Fibroblast of pulmonary artery (primary cell): Measurements from ENCODE around the gene CDK5R2.

Source experiments
- DNase-seq: peaks from one replicate; pipeline ENCODE4 v3.0.0-alpha.2; 2010; ENCODE audit warnings: low read depth
- H3K4me3 ChIP-seq: replicated peaks from 2 replicates; pipeline ENCODE4 v1.5.1; 2011; ENCODE audit warnings: low read depth, mild to moderate bottlenecking, control low read depth, low read length, moderate library complexity
- CTCF ChIP-seq: IDR thresholded peaks from 2 replicates; pipeline ENCODE4 v1.5.1; 2011; ENCODE audit warnings: mild to moderate bottlenecking, control low read depth, low read length, inconsistent platforms; ENCODE audit errors: missing control alignments

Gene CDK5R2

DNA sequence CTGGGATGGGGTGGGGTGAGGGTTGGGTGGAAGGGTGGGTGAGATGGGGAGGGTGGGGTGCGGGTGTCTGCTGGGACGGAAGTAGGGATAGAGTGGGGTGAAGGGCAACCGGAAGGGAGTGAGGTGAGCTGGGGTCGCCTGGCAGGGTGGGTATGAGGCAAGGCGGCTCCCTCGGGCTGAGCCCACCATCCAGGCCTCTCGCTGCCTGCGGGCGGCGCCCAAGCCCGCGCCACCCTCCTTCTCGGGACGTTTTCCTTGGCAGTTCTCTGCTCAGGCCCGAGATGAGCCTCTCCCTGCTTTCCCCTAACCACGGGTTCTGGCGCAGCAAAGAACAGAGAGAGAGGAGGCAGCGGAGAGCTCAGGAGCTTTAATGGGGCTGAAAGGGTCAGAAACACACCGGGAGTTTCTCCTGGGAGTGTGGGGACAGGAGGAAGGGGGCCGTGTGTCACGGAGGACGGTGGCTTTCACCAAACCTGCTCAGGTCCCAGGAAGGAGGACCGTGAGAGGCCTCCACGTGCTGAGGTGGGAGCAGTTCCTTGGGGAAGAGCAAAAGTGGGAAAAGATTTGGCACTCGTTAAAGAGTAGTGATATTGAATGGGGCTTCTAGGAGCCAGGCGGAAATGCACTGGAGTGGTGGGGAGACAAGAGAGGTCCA, 21.4 kb downstream of the CDK5R2 start:
- no peak for DNase-seq
- H3K4me3 ChIP-seq = no peak overlapping the region
- no peak for TF ChIP-seq CTCF

DNA sequence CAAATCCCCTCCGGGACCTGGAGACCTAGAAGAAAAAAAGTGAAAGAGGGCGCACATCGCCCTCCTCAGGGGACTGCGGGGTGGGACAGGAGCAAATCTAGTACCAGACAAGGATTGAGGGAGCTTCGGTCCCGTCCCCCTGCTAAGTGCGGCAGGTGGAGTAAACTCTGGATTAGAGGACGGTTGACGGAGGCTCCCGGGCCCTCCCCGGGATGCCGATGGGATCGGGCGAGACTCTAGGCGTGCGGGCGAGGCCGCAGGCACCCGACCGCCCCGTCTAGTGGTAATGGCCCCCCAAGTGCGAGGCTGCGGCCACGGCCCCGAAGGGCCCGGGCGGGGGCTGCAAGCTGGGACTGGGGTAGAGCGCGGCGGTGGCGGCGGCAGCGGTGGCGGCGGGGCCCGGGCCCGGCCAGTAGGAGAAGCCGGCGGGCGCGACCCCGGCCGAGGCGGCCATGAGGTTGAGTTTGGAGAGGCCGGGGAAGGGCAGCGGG, 22.0 kb downstream of the CDK5R2 start:
- TF ChIP-seq CTCF = no peak
- no peak overlapping the region for H3K4me3 ChIP-seq
- DNase-seq = no peak

DNA sequence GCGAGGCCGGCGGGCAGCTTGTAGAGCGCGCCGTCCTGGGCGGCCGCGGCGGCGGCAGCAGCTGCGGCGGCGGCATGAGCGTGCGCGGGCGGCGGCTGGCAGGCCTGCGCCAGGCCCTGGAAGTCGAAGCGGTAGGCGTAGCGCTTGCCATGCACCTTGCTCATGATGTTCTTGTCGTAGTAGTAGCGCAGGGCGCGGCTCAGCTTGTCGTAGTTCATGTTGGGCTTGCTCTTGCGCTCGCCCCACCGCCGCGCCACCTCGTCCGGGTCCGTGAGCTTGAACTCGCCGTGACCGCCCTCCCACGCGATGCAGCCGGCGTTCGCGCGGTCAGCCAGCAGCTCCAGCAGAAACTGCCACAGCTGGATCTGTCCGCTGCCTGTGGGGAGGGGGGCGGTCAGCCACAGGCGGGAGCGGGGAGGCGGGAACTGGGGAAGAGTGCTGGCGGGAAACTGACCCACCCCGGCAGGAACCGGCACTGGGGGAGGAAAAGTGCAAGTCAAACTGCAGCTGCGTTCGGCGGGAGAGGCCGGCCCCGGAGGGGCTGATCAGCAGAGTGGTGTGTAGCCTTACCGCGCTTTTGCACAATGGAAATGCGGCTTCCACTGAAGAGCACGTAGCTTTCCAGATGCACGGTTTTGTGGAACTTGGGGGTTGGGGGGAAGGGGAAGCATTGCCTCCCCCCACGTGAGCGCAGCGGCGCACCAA, 22.6 kb downstream of the CDK5R2 start:
- TF ChIP-seq CTCF = no peak
- H3K4me3 ChIP-seq = no peak overlapping the region
- DNase-seq = peak; percentile 16

GRCh38 chr2:218982586-218983262, 23.3 kb downstream of the CDK5R2 start:
- no peak for DNase-seq
- no peak overlapping the region for H3K4me3 ChIP-seq
- no peak for TF ChIP-seq CTCF

GRCh38 chr2:218983263-218983933, 23.9 kb downstream of the CDK5R2 start:
- DNase-seq = no peak
- no peak for TF ChIP-seq CTCF
- no peak overlapping the region for H3K4me3 ChIP-seq

DNA sequence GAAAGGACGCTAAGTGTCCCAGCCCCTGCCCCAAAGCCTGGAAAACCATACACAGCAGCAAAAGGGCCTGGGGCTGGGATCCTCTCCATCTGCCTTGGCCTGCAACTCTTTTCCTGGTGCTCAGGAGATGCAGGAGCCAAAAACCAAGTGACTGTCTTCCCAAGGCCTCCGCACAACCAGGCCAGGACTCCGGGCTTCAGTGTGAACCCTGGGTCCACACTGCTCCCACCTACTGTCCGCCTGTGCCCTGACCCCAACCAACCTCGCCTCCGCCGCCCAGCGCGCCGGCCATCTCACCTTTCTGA, 24.4 kb downstream of the CDK5R2 start:
- no peak for DNase-seq
- no peak overlapping the region for H3K4me3 ChIP-seq
- TF ChIP-seq CTCF = no peak
